Measurements from ENCODE around the gene NOS3. TPM values are rescaled to one million over a fixed set of nuclear protein-coding genes. Genes with fewer than 3 reads are reported as not detected.

The NOS3 gene
- total RNA-seq, 1 donor from 2014 or later, result 0.22 TPM

DNA sequence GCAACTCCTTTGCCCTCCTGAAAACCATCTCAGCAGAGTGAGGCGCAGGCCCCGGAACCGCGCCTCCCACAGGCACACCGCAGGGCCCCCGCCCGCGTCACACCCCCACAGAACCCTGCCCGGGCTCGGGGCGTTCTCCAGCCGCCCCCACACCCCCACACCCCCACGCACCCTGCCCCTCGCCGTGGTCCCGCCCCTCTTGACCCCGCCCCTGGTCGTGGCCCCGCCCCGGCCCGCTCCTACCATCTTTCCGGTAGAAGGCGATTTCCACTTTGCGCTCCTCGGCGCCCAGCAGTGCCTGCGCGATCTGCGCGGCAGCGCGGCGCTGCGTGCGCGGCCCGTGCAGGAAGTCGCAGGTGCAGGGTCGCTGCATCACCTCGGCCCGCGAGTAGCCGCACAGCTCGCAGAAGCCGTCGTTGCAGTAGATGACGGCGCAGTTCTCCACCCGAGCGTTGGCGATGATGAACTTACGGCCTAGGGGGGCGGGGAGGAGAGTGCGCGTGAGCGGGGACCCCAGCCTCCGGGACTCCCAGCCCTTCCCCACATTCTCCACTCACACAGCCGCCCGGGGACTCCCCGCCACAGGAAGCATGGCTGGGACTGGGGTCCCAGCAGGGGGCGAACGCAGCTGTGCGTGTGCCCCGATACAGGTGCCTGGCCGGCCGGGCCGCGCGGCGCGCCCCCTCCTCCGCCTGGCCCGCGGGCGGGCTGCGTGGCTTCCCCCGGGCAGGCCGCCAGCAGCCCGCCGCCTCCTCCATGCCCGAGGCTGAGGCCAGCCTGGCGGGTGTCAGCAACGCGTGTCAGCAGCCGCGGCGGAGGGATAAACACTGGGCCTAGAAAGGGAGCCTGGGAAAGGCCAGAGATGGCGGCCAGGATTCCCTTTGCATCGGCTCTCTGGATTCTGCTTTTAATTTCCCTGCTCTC lies 16.1 kb upstream of the NOS3 start:
- Mint-ChIP-seq H3K36me3 (ENCODE audit: low read depth) (no peaks in the 10 kb centered on the region), H3K4me3 (peak overlapping the region; percentile 85)

DNA sequence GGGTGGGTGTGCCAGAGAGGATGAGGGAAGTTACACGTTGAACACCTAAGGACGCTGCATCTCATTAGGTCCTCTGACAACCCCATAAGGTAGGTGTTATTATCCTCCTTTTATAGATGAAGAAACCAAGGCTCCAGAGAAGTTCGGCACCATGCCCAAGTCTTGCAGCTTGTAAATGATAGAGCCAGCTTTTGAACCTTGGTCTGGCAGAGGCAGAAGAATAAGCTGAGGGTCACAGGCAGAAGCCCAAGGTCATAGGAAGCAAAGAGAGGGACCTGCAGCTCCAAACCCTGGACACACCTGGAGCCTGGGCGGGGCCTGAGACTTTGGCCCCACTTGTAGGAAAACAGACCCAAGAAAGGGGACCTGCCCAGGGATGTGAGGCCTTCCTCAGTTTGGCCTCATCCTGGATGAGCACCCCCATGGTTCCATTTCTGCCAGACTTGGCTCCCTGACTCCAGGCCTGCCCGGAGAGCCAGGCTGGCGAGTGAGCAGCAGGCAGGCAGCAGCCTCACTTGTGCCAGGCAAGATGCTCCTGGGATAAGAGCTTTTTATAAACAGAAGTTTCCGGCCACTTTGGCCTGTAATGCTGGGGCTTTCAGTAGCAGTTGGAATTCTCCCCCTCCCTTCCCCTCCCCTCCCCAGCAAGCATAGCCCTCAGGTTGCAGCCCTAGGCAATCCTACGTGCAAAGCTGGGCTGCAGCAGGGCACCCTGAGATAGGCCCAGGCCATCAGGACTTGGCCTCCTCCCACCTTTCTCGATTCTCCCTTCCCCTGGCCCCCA lies 15.1 kb upstream of the NOS3 start:
- Mint-ChIP-seq H3K27me3 (peaks cover 29% of the 10 kb centered on the region), H3K36me3 (ENCODE audit: low read depth) (no peaks in the 10 kb centered on the region), H3K4me1 (peaks cover 43% of the 10 kb centered on the region), H3K27ac (no peak overlapping the region), H3K4me3 (peak overlapping the region; percentile 66), H3K9me3 (no peaks in the 10 kb centered on the region)
- POLR2A ChIA-PET, result interaction anchor here (1.0 kb wide), 1 partner anchor 43 kb away, joined by 4 read pairs; no protein-coding TSS in a partner anchor
- DNase-seq (no peak), ATAC-seq (ENCODE audit: low read depth) (no peak)
- CTCF ChIA-PET, result interaction anchor here (1.0 to 2.0 kb wide), 2 partner anchors 8 to 11 kb away, joined by 3 to 6 read pairs; no protein-coding TSS in a partner anchor
- intact Hi-C loops (cut with micrococcal nuclease), result loop anchor here (2.0 to 10.0 kb wide), 3 partner anchors 43 to 1261 kb away; a partner anchor contains a TSS
- TF ChIP-seq, protein P1, sequence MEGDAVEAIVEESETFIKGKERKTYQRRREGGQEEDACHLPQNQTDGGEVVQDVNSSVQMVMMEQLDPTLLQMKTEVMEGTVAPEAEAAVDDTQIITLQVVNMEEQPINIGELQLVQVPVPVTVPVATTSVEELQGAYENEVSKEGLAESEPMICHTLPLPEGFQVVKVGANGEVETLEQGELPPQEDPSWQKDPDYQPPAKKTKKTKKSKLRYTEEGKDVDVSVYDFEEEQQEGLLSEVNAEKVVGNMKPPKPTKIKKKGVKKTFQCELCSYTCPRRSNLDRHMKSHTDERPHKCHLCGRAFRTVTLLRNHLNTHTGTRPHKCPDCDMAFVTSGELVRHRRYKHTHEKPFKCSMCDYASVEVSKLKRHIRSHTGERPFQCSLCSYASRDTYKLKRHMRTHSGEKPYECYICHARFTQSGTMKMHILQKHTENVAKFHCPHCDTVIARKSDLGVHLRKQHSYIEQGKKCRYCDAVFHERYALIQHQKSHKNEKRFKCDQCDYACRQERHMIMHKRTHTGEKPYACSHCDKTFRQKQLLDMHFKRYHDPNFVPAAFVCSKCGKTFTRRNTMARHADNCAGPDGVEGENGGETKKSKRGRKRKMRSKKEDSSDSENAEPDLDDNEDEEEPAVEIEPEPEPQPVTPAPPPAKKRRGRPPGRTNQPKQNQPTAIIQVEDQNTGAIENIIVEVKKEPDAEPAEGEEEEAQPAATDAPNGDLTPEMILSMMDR (IDR thresholded peaks at IDR 0.05), result no peak

More for the DNA sequence above, 16.1 kb upstream of the NOS3 start:
- POLR2A ChIA-PET, result interaction anchor here (1.0 kb wide), 1 partner anchor 44 kb away, joined by 4 read pairs; no protein-coding TSS in a partner anchor
- CTCF ChIA-PET, result interaction anchor here (2.0 kb wide), 1 partner anchor 9 kb away, joined by 6 read pairs; no protein-coding TSS in a partner anchor
- TF ChIP-seq, protein P1 (IDR thresholded peaks at IDR 0.05), result no peak
- Mint-ChIP-seq H3K4me1 (peaks cover 41% of the 10 kb centered on the region), H3K27ac (no peak overlapping the region), H3K9me3 (no peaks in the 10 kb centered on the region), H3K27me3 (peaks cover 29% of the 10 kb centered on the region)
- ATAC-seq (ENCODE audit: low read depth) (peak; percentile 84), DNase-seq (peak; percentile 54)
- intact Hi-C loops (cut with micrococcal nuclease), result loop anchor here (1.0 to 10.0 kb wide), 5 partner anchors 10 to 1260 kb away; partner anchors contain the start of gene SLC4A2

DNA sequence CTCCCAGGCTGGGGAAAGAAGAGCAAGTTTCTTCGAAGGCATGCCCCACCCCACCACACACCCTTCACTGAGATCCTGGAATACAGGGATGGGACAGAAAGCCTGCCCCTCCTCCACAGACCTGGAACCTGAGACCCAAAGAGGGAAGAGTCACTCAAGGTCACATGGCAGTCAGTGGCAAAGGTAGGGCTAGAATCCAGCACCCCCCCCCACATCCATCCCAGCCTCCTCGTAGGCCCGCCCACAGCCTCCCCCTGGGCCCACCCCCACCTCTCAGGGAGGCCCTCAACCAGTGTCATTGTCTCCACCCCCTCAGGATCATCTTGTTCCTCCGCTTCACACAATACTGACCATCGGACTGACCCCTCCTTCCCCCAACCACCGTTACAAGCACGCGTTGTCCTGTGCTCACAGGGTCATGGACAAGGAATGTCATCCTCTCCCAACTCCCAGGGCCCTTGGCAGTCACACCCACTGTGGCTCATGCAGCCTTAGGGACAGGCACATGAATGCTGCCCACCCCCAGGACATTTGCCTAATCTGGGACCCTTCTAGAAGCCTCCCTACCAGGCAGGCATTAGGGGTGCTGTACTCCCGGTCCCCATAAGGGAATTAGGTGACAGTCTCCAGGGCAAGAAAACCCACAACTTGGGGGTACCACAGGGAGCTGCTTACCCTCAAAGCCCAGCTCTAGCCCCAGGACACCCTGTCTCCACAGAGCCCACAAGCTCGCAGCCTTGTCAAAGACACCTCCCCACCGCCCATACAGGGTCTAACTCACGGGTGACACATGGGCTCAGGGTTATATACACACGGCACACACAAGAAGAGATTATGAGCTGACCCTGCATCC lies 14.1 kb upstream of the NOS3 start:
- Mint-ChIP-seq H3K4me3 (peak overlapping the region; percentile 74), H3K27ac (no peak overlapping the region), H3K27me3 (peaks cover 35% of the 10 kb centered on the region), H3K9me3 (no peaks in the 10 kb centered on the region), H3K36me3 (ENCODE audit: low read depth) (no peaks in the 10 kb centered on the region), H3K4me1 (peaks cover 43% of the 10 kb centered on the region)
- TF ChIP-seq, protein P1 (IDR thresholded peaks at IDR 0.05), result no peak
- DNase-seq (no peak), ATAC-seq (ENCODE audit: low read depth) (no peak)
- CTCF ChIA-PET, result interaction anchor here (1.0 kb wide), 1 partner anchor 10 kb away, joined by 3 read pairs; no protein-coding TSS in a partner anchor
- POLR2A ChIA-PET, result no interaction called here
- intact Hi-C loops (cut with micrococcal nuclease), result loop anchor here (5.0 to 10.0 kb wide), 2 partner anchors 544 to 1262 kb away; a partner anchor contains a TSS

DNA sequence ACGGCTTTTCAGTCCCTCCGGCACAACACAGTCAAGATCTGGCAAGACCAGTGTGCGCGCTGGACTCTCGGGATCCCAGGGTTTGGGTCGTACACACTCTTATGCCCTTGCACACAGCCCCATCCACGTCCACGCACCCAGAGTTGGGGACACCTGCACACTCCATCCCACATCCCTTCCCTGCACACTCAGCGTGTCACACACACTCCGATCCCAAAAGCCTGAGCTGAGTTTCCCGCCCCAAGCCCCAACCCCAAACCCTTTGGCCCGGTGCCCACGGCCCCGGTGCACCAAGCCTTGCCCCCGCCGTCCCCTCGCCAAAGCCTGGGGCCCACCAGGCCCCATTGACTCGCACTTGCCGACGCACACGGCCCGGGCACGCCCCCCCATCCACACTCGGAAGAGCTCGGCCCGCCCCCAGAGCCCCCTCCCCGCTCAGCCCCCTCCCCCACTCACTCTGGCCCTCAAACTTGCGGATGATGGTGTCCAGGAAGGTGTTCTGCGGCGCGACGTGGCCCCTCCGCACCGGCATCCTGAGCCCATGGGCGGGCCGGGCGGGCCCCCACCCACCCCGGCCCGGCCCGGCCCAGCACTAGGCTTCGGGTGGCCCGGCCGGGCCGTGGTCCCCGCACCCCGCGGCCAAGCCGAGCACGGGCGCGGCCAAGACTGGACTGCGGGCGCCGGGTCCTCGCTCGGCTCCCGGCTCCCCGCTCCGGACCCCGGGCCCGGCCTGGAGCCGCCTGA lies 13.3 kb upstream of the NOS3 start:
- intact Hi-C loops (cut with micrococcal nuclease), result loop anchor here (5.0 to 10.0 kb wide), 2 partner anchors 545 to 1263 kb away; a partner anchor contains a TSS
- TF ChIP-seq, protein P1 (IDR thresholded peaks at IDR 0.05), result no peak
- no peak overlapping the region for H3K27ac Mint-ChIP-seq
- peak overlapping the region; percentile 74 for H3K4me3 Mint-ChIP-seq
- no peaks in the 10 kb centered on the region for H3K36me3 Mint-ChIP-seq (ENCODE audit: low read depth)
- ChIA-PET CTCF (no interaction called here), POLR2A (no interaction called here)
- peaks cover 43% of the 10 kb centered on the region for H3K4me1 Mint-ChIP-seq
- DNase-seq (no peak), ATAC-seq (ENCODE audit: low read depth) (no peak)
- peaks cover 43% of the 10 kb centered on the region for H3K27me3 Mint-ChIP-seq
- H3K9me3 Mint-ChIP-seq, result no peaks in the 10 kb centered on the region
